ENCODE data around the gene VTI1A.

The VTI1A gene

GRCh38 chr10:112689327-112690072 lies 242.5 kb downstream of the VTI1A start:
- Mint-ChIP-seq H3K36me3 (peaks cover 14% of the 10 kb centered on the region), H3K9me3 (ENCODE audit: low read depth) (no peaks in the 10 kb centered on the region), H3K4me1 (ENCODE audit: low read depth) (no peaks in the 10 kb centered on the region), H3K27me3 (no peaks in the 10 kb centered on the region), H3K27ac (no peak overlapping the region), H3K4me3 (no peak overlapping the region)

GRCh38 chr10:112695539-112695938 lies 248.5 kb downstream of the VTI1A start:
- no peak overlapping the region for H3K4me3 Mint-ChIP-seq
- H3K36me3 Mint-ChIP-seq = peaks cover 15% of the 10 kb centered on the region

GRCh38 chr10:112696592-112696991 lies 249.6 kb downstream of the VTI1A start:
- Mint-ChIP-seq H3K36me3 (peaks cover 19% of the 10 kb centered on the region), H3K27me3 (no peaks in the 10 kb centered on the region), H3K27ac (no peak overlapping the region), H3K4me1 (ENCODE audit: low read depth) (no peaks in the 10 kb centered on the region), H3K9me3 (ENCODE audit: low read depth) (no peaks in the 10 kb centered on the region), H3K4me3 (no peak overlapping the region)

More at GRCh38 chr10:112695539-112695938, 248.5 kb downstream of the VTI1A start:
- H3K27me3 Mint-ChIP-seq = no peaks in the 10 kb centered on the region
- H3K9me3 Mint-ChIP-seq (ENCODE audit: low read depth) = no peaks in the 10 kb centered on the region
- no peak overlapping the region for H3K27ac Mint-ChIP-seq
- no peaks in the 10 kb centered on the region for H3K4me1 Mint-ChIP-seq (ENCODE audit: low read depth)

- no peaks in the 10 kb centered on the region for H3K4me1 Mint-ChIP-seq (ENCODE audit: low read depth)
- no peak overlapping the region for H3K4me3 Mint-ChIP-seq
- H3K27me3 Mint-ChIP-seq = no peaks in the 10 kb centered on the region
- no peak overlapping the region for H3K27ac Mint-ChIP-seq
- no peaks in the 10 kb centered on the region for H3K9me3 Mint-ChIP-seq (ENCODE audit: low read depth)
- peaks cover 14% of the 10 kb centered on the region for H3K36me3 Mint-ChIP-seq
Observed at GRCh38 chr10:112698133-112698817, 251.3 kb downstream of the VTI1A start.

- no peaks in the 10 kb centered on the region for H3K27me3 Mint-ChIP-seq
Observed at GRCh38 chr10:112698818-112699164, 251.8 kb downstream of the VTI1A start.

GRCh38 chr10:112700215-112700671 lies 253.2 kb downstream of the VTI1A start:
- H3K36me3 Mint-ChIP-seq = peaks cover 19% of the 10 kb centered on the region
- no peak overlapping the region for H3K27ac Mint-ChIP-seq

More at GRCh38 chr10:112698818-112699164, 251.8 kb downstream of the VTI1A start:
- Mint-ChIP-seq H3K9me3 (ENCODE audit: low read depth) (no peaks in the 10 kb centered on the region), H3K36me3 (peaks cover 16% of the 10 kb centered on the region), H3K27ac (no peak overlapping the region), H3K4me3 (no peak overlapping the region), H3K4me1 (ENCODE audit: low read depth) (no peaks in the 10 kb centered on the region)

GRCh38 chr10:112701211-112701877 lies 254.3 kb downstream of the VTI1A start:
- Mint-ChIP-seq H3K27me3 (no peaks in the 10 kb centered on the region), H3K9me3 (ENCODE audit: low read depth) (no peaks in the 10 kb centered on the region), H3K27ac (no peak overlapping the region), H3K36me3 (peaks cover 19% of the 10 kb centered on the region), H3K4me1 (ENCODE audit: low read depth) (peaks cover 7% of the 10 kb centered on the region), H3K4me3 (no peak overlapping the region)

More at GRCh38 chr10:112700215-112700671, 253.2 kb downstream of the VTI1A start:
- H3K27me3 Mint-ChIP-seq = no peaks in the 10 kb centered on the region
- H3K4me3 Mint-ChIP-seq = no peak overlapping the region
- peaks cover 1% of the 10 kb centered on the region for H3K4me1 Mint-ChIP-seq (ENCODE audit: low read depth)
- no peaks in the 10 kb centered on the region for H3K9me3 Mint-ChIP-seq (ENCODE audit: low read depth)

GRCh38 chr10:112701878-112702255 lies 254.9 kb downstream of the VTI1A start:
- Mint-ChIP-seq H3K4me3 (no peak overlapping the region), H3K27me3 (no peaks in the 10 kb centered on the region), H3K9me3 (ENCODE audit: low read depth) (no peaks in the 10 kb centered on the region), H3K36me3 (peaks cover 20% of the 10 kb centered on the region), H3K4me1 (ENCODE audit: low read depth) (peaks cover 10% of the 10 kb centered on the region), H3K27ac (no peak overlapping the region)

- no peaks in the 10 kb centered on the region for H3K27me3 Mint-ChIP-seq
- H3K27ac Mint-ChIP-seq = peak overlapping the region; percentile 50
- peaks cover 10% of the 10 kb centered on the region for H3K4me1 Mint-ChIP-seq (ENCODE audit: low read depth)
- no peaks in the 10 kb centered on the region for H3K9me3 Mint-ChIP-seq (ENCODE audit: low read depth)
- H3K4me3 Mint-ChIP-seq = no peak overlapping the region
- peaks cover 9% of the 10 kb centered on the region for H3K36me3 Mint-ChIP-seq
Observed at GRCh38 chr10:112706577-112706976, 259.6 kb downstream of the VTI1A start.

- H3K27me3 Mint-ChIP-seq = no peaks in the 10 kb centered on the region
- H3K36me3 Mint-ChIP-seq = peaks cover 10% of the 10 kb centered on the region
- no peaks in the 10 kb centered on the region for H3K9me3 Mint-ChIP-seq (ENCODE audit: low read depth)
- H3K27ac Mint-ChIP-seq = no peak overlapping the region
- H3K4me3 Mint-ChIP-seq = no peak overlapping the region
- peaks cover 10% of the 10 kb centered on the region for H3K4me1 Mint-ChIP-seq (ENCODE audit: low read depth)
Observed at GRCh38 chr10:112708461-112708860, 261.4 kb downstream of the VTI1A start.

GRCh38 chr10:112710528-112710927 lies 263.5 kb downstream of the VTI1A start:
- no peaks in the 10 kb centered on the region for H3K9me3 Mint-ChIP-seq (ENCODE audit: low read depth)

GRCh38 chr10:112711366-112711765 lies 264.4 kb downstream of the VTI1A start:
- H3K4me1 Mint-ChIP-seq (ENCODE audit: low read depth) = peaks cover 3% of the 10 kb centered on the region
- peaks cover 10% of the 10 kb centered on the region for H3K36me3 Mint-ChIP-seq
- no peak overlapping the region for H3K4me3 Mint-ChIP-seq
- no peak overlapping the region for H3K27ac Mint-ChIP-seq
- H3K27me3 Mint-ChIP-seq = no peaks in the 10 kb centered on the region
- H3K9me3 Mint-ChIP-seq (ENCODE audit: low read depth) = no peaks in the 10 kb centered on the region

More at GRCh38 chr10:112710528-112710927, 263.5 kb downstream of the VTI1A start:
- Mint-ChIP-seq H3K4me1 (ENCODE audit: low read depth) (peaks cover 9% of the 10 kb centered on the region), H3K27me3 (no peaks in the 10 kb centered on the region), H3K4me3 (no peak overlapping the region), H3K36me3 (peaks cover 8% of the 10 kb centered on the region), H3K27ac (no peak overlapping the region)

- no peak overlapping the region for H3K27ac Mint-ChIP-seq
- no peak overlapping the region for H3K4me3 Mint-ChIP-seq
- peaks cover 8% of the 10 kb centered on the region for H3K36me3 Mint-ChIP-seq
- H3K4me1 Mint-ChIP-seq (ENCODE audit: low read depth) = no peaks in the 10 kb centered on the region
- no peaks in the 10 kb centered on the region for H3K27me3 Mint-ChIP-seq
- H3K9me3 Mint-ChIP-seq (ENCODE audit: low read depth) = no peaks in the 10 kb centered on the region
Observed at GRCh38 chr10:112712536-112712935, 265.5 kb downstream of the VTI1A start.

GRCh38 chr10:112713411-112713810 lies 266.4 kb downstream of the VTI1A start:
- no peaks in the 10 kb centered on the region for H3K27me3 Mint-ChIP-seq
- no peaks in the 10 kb centered on the region for H3K9me3 Mint-ChIP-seq (ENCODE audit: low read depth)
- H3K36me3 Mint-ChIP-seq = peaks cover 8% of the 10 kb centered on the region
- H3K4me1 Mint-ChIP-seq (ENCODE audit: low read depth) = no peaks in the 10 kb centered on the region
- H3K4me3 Mint-ChIP-seq = no peak overlapping the region
- no peak overlapping the region for H3K27ac Mint-ChIP-seq

- Mint-ChIP-seq H3K4me1 (ENCODE audit: low read depth) (no peaks in the 10 kb centered on the region), H3K9me3 (ENCODE audit: low read depth) (no peaks in the 10 kb centered on the region), H3K36me3 (peaks cover 8% of the 10 kb centered on the region), H3K4me3 (no peak overlapping the region), H3K27me3 (no peaks in the 10 kb centered on the region), H3K27ac (no peak overlapping the region)
Observed at GRCh38 chr10:112715581-112715980, 268.6 kb downstream of the VTI1A start.

Data from activated naive CD8-positive, alpha-beta T cell (primary cell).